HepG2 (cell line): ENCODE data around the gene ARL16. TPM values are rescaled to one million over a fixed set of nuclear protein-coding genes. Genes with fewer than 3 reads are reported as not detected.

Experiments
- ATAD3A ChIP-seq: sonication (generic); formaldehyde crosslinking; IDR thresholded peaks from 2 replicates; pipeline ENCODE4 v1.4.0; 2020; ENCODE audit warnings: missing genetic modification reagents
- ATF7 ChIP-seq, 2 experiments: fragments of 450-650 bp in 1 of 2; sonication (generic) in 1 of 2; formaldehyde crosslinking in 1 of 2; IDR thresholded peaks; 2 replicates each; pipeline versions ENCODE4 v1.4.0 to v1.6.1; 2016 to 2020; ENCODE audit warnings: antibody characterized with exemption in 1 of 2, mild to moderate bottlenecking in 1 of 2, missing genetic modification reagents in 1 of 2
- BCL6 ChIP-seq: IDR thresholded peaks from 2 replicates; pipeline ENCODE4 v1.6.1; 2016; ENCODE audit warnings: missing genetic modification reagents, missing compliant biosample characterization
- DR1 ChIP-seq: sonication (generic); formaldehyde crosslinking; IDR thresholded peaks from 2 replicates; pipeline ENCODE4 v1.8.0; 2021; ENCODE audit warnings: mild to moderate bottlenecking, missing genetic modification reagents, inconsistent platforms
- ETV5 ChIP-seq: IDR thresholded peaks from 2 replicates; pipeline ENCODE4 v1.6.1; 2018; ENCODE audit warnings: missing biosample characterization, missing genetic modification reagents, inconsistent platforms, borderline replicate concordance
- MLLT10 ChIP-seq: sonication (generic); formaldehyde crosslinking; IDR thresholded peaks from 2 replicates; pipeline ENCODE4 v1.4.0; 2020; ENCODE audit warnings: missing genetic modification reagents
- PTBP1 ChIP-seq: fragments of 200-400 bp; formaldehyde crosslinking; IDR thresholded peaks from 2 replicates; pipeline ENCODE4 v1.6.1; 2018; ENCODE audit warnings: low read length, low read depth; ENCODE audit not compliant: poor library complexity, severe bottlenecking
- REXO4 ChIP-seq: sonication (generic); formaldehyde crosslinking; IDR thresholded peaks from 2 replicates; pipeline ENCODE4 v1.8.0; 2022; ENCODE audit warnings: missing genetic modification reagents, mild to moderate bottlenecking, borderline replicate concordance
- SALL2 ChIP-seq: sonication (generic); formaldehyde crosslinking; IDR thresholded peaks from 2 replicates; pipeline ENCODE4 v1.8.1; 2023; ENCODE audit warnings: mild to moderate bottlenecking, missing genetic modification reagents, inconsistent platforms
- SNAI1 ChIP-seq: sonication (generic); formaldehyde crosslinking; IDR thresholded peaks from 2 replicates; pipeline ENCODE4 v1.5.0; 2020; ENCODE audit warnings: mild to moderate bottlenecking, missing genetic modification reagents, borderline replicate concordance
- SPEN ChIP-seq: sonication (generic); formaldehyde crosslinking; IDR thresholded peaks from 2 replicates; pipeline ENCODE4 v1.5.1; 2020; ENCODE audit warnings: low read depth, mild to moderate bottlenecking, missing genetic modification reagents
- SSRP1 ChIP-seq: IDR thresholded peaks from 2 replicates; pipeline ENCODE4 v1.6.1; 2016; ENCODE audit warnings: control low read depth
- TSC22D2 ChIP-seq: sonication (generic); formaldehyde crosslinking; IDR thresholded peaks from 2 replicates; pipeline ENCODE4 v1.5.1; 2020; ENCODE audit warnings: missing genetic modification reagents, mild to moderate bottlenecking, borderline replicate concordance
- WIZ ChIP-seq: sonication (generic); formaldehyde crosslinking; IDR thresholded peaks from 2 replicates; pipeline ENCODE4 v1.5.1; 2020; ENCODE audit warnings: mild to moderate bottlenecking, missing genetic modification reagents
- ZNF407 ChIP-seq: sonication (generic); formaldehyde crosslinking; IDR thresholded peaks from one replicate; pipeline ENCODE4 v1.5.1; 2020; ENCODE audit warnings: mild to moderate bottlenecking, missing genetic modification reagents; ENCODE audit errors: not compliant biosample characterization
- ZNF644 ChIP-seq: IDR thresholded peaks from 2 replicates; pipeline ENCODE4 v1.6.1; 2016; ENCODE audit warnings: low read depth
- ZNF652 ChIP-seq: IDR thresholded peaks from 2 replicates; pipeline ENCODE4 v1.6.1; 2016; ENCODE audit warnings: low read depth, borderline replicate concordance
- ZNF720 ChIP-seq: sonication (generic); formaldehyde crosslinking; IDR thresholded peaks from 2 replicates; pipeline ENCODE4 v1.4.0; 2020; ENCODE audit warnings: missing genetic modification reagents
- ZSCAN12 ChIP-seq: sonication (generic); formaldehyde crosslinking; IDR thresholded peaks from 2 replicates; pipeline ENCODE4 v1.9.0; 2021; ENCODE audit warnings: mild to moderate bottlenecking, missing genetic modification reagents
- polyA plus RNA-seq, 8 experiments: library from polyadenylated mRNA; depleted of rRNA in 3 of 8; stranded (reverse) in 7 of 8; unstranded in 1 of 8; fragments of >200 nt; fragmentation: Illumina TruSeq in 4 of 8; extraction: Trizol in 4 of 8; gene quantifications; 2 replicates each; pipeline versions ENCODE4 v1.2.1 to v1.2.3, GENCODE V29; 2011 to 2016; ENCODE audit warnings: low read depth in 4 of 8, missing spikeins in 1 of 8, mixed read lengths in 1 of 8; ENCODE audit not compliant: insufficient read depth in 1 of 8
- total RNA-seq, 5 experiments: library from RNA; depleted of rRNA; stranded (reverse); fragments of >200 nt; fragmentation: Illumina TruSeq; extraction: Trizol; gene quantifications; 2 replicates each; pipeline ENCODE4 v1.2.3, GENCODE V29; 2016; ENCODE audit warnings: low read depth in 1 of 5
- TF ChIP-seq, protein P1 (sequence below): sonication (generic); formaldehyde crosslinking; IDR thresholded peaks from 2 replicates; pipeline ENCODE4 v1.5.0; 2020; ENCODE audit warnings: missing genetic modification reagents

The ARL16 gene
- total and polyA plus RNA-seq, 2 of the 13 experiments (the other 11 are each of a cell fraction or from before 2014, with no cell fraction given) = 20.8 to 30.8 TPM

- TF ChIP-seq ZNF407 = no peak
- no peak for TF ChIP-seq ZSCAN12
- TF ChIP-seq, protein P1, sequence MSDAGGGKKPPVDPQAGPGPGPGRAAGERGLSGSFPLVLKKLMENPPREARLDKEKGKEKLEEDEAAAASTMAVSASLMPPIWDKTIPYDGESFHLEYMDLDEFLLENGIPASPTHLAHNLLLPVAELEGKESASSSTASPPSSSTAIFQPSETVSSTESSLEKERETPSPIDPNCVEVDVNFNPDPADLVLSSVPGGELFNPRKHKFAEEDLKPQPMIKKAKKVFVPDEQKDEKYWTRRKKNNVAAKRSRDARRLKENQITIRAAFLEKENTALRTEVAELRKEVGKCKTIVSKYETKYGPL (CRISPR knock-in tag) = no peak
- TF ChIP-seq SNAI1 (CRISPR knock-in tag) = no peak
- TF ChIP-seq ZNF720 (CRISPR knock-in tag) = no peak
- TF ChIP-seq ZNF644 (CRISPR knock-in tag) = no peak
- no peak; the same call in 1 of the 2 replicates for TF ChIP-seq SPEN (CRISPR knock-in tag)
- TF ChIP-seq BCL6 (CRISPR knock-in tag) = no peak
- TF ChIP-seq SALL2 = peak; percentile 50; the same call in 1 of the 2 replicates
- 0 out of 2 replicates have a peak, but pooled peaks have one; percentile 19 for TF ChIP-seq DR1 (CRISPR knock-in tag)
- TF ChIP-seq WIZ = no peak
- no peak for TF ChIP-seq PTBP1
- TF ChIP-seq SSRP1 (CRISPR knock-in tag) = no peak
- no peak for TF ChIP-seq REXO4 (CRISPR knock-in tag)
- no peak for TF ChIP-seq ATAD3A
- TF ChIP-seq ATF7 (IDR thresholded peaks at IDR 0.05) = no peak
- no peak for TF ChIP-seq ATF7 (CRISPR knock-in tag; IDR thresholded peaks at IDR 0.05)
- no peak for TF ChIP-seq ZNF652 (CRISPR knock-in tag)
- no peak; the same call in 1 of the 2 replicates for TF ChIP-seq ETV5 (CRISPR knock-in tag)
- no peak for TF ChIP-seq TSC22D2 (CRISPR knock-in tag)
- TF ChIP-seq MLLT10 (CRISPR knock-in tag) = no peak
These were observed 17.9 kb upstream of the ARL16 start (continued) for GRCh38 chr17:81701288-81702071.
